NOMO-1 treated with dmso at 0.1 percent for 144 hours (cell line): ENCODE measurements around the gene GASK1B.

Experiments used
- DNase-seq: peaks from one replicate; lab custom pipeline; 2025; ENCODE audit not compliant: unreplicated experiment; lab: John Stamatoyannopoulos, UW

GASK1B gene

DNA sequence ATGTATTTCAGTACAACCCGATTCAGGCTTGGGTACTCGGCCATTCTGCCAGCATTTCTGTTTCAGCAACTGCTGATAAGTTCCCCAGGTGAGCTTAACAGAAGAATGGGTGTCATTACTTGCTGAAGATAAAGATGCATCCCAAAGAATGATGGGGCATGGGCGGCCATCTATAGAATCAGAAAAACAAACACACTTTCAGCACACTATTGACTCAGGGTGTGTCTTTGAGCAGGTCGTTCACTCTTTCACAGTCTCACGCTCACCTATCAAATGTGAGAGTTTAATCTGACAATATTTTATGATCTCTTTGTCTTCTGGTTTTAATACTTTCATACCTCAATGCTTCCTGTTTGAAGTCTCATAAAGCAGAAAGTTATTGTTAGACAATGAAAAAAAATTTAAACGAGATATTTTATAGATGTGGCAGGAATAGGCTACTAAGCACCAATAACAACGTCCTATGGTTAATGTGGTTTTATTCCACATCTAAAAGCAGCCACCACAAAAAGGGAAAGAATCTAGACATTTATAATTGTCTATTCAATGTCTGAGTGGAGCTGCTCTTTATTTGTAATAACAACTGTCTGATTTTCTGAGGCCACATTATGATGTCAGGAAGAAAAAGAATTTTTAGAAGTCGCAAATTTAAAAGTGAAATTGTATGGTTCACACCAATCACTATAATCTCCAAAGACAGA, 17.0 kb downstream of the GASK1B start:
- DNase-seq, result no peak

GRCh38 chr4:158147151-158147550, 25.7 kb downstream of the GASK1B start:
- no peak for DNase-seq

DNA sequence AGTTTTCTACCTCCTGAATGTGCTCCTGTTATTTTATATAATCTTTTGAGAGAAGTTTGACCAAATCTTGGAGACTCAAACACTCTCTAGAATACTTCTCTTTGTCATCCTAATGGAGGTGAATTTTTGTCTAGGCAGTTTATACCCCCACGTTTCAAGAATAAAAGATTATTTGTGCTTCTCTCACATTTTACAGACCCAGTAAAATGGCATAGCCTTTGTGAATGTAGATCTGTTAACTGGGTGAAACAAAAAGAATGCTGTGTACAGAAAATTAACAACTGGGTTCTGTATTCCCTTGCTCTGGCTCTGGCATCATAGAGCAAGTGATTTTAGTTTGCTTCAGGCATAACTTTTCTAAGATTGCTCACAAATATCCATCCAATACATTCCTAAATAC, 26.1 kb downstream of the GASK1B start:
- no peak for DNase-seq

DNA sequence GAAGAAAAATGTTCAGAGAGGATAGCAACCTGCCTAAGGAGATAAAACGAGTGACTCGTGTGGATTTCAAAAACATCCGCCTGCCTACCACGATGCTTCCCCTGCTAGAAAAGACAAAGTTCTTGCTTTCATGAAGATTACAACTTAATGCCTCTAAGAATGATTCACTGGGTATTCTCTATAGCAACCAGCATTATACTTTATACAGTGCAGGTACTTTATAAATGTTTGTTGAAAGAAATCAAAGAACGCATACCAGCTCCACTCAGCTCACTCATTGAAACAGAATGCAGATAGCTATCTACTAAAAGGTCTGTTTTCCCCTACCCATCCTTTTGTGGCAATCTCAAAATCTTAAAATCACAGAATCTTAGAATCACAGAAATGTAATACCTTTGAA, 33.7 kb downstream of the GASK1B start:
- DNase-seq, result no peak

GRCh38 chr4:158134222-158134621, 38.6 kb downstream of the GASK1B start:
- no peak for DNase-seq

GRCh38 chr4:158133551-158133950, 39.3 kb downstream of the GASK1B start:
- no peak for DNase-seq

- no peak for DNase-seq
Measured at GRCh38 chr4:158131027-158131426, 41.8 kb downstream of the GASK1B start.

DNA sequence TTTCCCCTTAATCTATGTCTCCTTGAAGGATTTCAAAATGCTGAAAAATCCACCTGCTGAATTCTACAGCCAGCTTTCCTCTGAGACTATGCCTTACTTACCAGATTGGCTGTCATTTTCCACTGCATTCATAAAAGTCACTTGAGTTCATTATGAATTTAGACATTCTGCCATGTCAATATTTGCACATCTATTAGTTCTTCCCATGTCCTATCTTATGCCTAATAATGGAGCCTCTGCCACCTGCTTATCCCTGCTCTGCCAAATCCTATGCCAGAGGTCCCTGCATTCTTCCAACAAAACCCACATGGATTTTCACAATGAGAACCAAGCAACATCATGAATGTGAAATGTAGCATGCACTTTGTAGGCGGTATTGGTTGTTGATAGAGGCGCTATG, 42.6 kb downstream of the GASK1B start:
- no peak for DNase-seq

DNA sequence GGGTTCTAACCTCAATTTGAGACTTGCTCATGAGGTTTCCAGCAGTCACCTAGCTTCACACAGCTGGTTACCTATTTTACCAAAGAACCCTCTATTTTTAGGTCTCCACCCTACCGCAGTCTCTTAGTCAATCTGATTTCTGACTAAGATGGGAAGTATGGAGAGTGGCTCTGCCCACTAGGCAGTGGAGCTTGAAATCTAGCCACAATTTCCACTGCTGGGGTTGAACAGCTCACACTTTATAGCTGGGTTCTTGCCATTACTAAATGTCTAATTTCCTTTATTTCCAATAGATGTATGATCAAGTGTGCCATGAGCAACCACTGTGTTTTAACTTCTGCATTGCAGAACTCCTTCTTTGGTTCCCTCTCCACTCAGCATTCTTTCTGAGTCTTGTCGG, 43.1 kb downstream of the GASK1B start:
- DNase-seq, result no peak

- no peak for DNase-seq
Measured at GRCh38 chr4:158128540-158128939, 44.3 kb downstream of the GASK1B start.

GRCh38 chr4:158125310-158125709, 47.5 kb downstream of the GASK1B start:
- DNase-seq, result no peak
